ENCODE measurements around the gene GARIN1A. TPM values are rescaled to one million over a fixed set of nuclear protein-coding genes. Genes with fewer than 3 reads are reported as not detected.

GARIN1A gene
- under 0.01 and 0.32 TPM in 2 replicates for total RNA-seq

GRCh38 chr7:128671992-128672391, at the start of gene GARIN1A:
TSS of gene GARIN1A (plus strand) at chr7:128672292. CDS start at chr7:128672398, 106 bp downstream.

Other genes with a start within 250 kb of the GARIN1A start
- gene HILPDA, start 216.4 kb upstream of the GARIN1A start, total RNA-seq = 34.6 and 52.5 TPM in 2 replicates
- gene METTL2B, start 195.5 kb upstream of the GARIN1A start, total RNA-seq = 20.8 and 27.7 TPM in 2 replicates
- gene CALU, start 67.1 kb downstream of the GARIN1A start, total RNA-seq = 388 and 554 TPM in 2 replicates
- not detected in 2 replicates for gene OPN1SW, start 103.5 kb downstream of the GARIN1A start, total RNA-seq
- gene CCDC136, start 119.7 kb downstream of the GARIN1A start, total RNA-seq = 2.4 and 3.1 TPM in 2 replicates
- 98.9 and 169 TPM in 2 replicates for gene FLNC, start 158.1 kb downstream of the GARIN1A start, total RNA-seq
- 117 and 130 TPM in 2 replicates for gene ATP6V1F, start 190.6 kb downstream of the GARIN1A start, total RNA-seq
- gene KCP, start 238.4 kb downstream of the GARIN1A start, total RNA-seq = not detected in 2 replicates

Data from epithelial cell of alveolus of lung (primary cell).